Skeletal muscle tissue (tissue), 4 donors: ENCODE data around the gene KIF5C. TPM values are rescaled to one million over a fixed set of nuclear protein-coding genes. Genes with fewer than 3 reads are reported as not detected.
"Not testable (repeated sequence)": the region's sequence is repeated elsewhere in the genome, so short reads cannot be mapped to it uniquely, and the experiment has no call there.

Experiments
- H3K27ac ChIP-seq: one replicate; pipeline ENCODE4 v1.7.0; 2013; ENCODE audit warnings: mild to moderate bottlenecking, low read depth, low read length, inconsistent platforms
- H3K27me3 ChIP-seq, 3 donors: one replicate each; pipeline ENCODE4 v1.7.0; 2013; ENCODE audit warnings: low read length in 3 of 3; ENCODE audit not compliant: control insufficient read depth in 3 of 3, insufficient read depth in 3 of 3
- H3K36me3 ChIP-seq, 3 donors: one replicate each; pipeline ENCODE4 v1.7.0; 2013; ENCODE audit warnings: low read length in 3 of 3; ENCODE audit not compliant: control insufficient read depth in 3 of 3, insufficient read depth in 3 of 3
- H3K4me1 ChIP-seq, 3 donors: one replicate each; pipeline ENCODE4 v1.7.0; 2013; ENCODE audit warnings: low read length in 3 of 3, mild to moderate bottlenecking in 3 of 3; ENCODE audit not compliant: control insufficient read depth in 3 of 3, insufficient read depth in 3 of 3
- H3K4me3 ChIP-seq, 3 donors: one replicate each; pipeline ENCODE4 v1.7.0; 2013; ENCODE audit warnings: low read length in 3 of 3
- H3K9ac ChIP-seq, 3 donors: one replicate each; pipeline ENCODE4 v1.7.0; 2013; ENCODE audit warnings: low read length in 3 of 3, mild to moderate bottlenecking in 3 of 3, moderate library complexity in 2 of 3, low read depth in 1 of 3
- H3K9me3 ChIP-seq, 3 donors: one replicate each; pipeline ENCODE4 v1.7.0; 2013; ENCODE audit warnings: low read length in 3 of 3; ENCODE audit not compliant: control insufficient read depth in 3 of 3
- total RNA-seq: library from RNA; depleted of rRNA; stranded (reverse); fragments of >200 nt; gene quantifications from one replicate; pipeline ENCODE4 v1.2.3, GENCODE V29; 2014
- donor health status: Osteomylitis.

KIF5C gene
- total RNA-seq, 1 donor from 2014 or later = 1.0 TPM

DNA sequence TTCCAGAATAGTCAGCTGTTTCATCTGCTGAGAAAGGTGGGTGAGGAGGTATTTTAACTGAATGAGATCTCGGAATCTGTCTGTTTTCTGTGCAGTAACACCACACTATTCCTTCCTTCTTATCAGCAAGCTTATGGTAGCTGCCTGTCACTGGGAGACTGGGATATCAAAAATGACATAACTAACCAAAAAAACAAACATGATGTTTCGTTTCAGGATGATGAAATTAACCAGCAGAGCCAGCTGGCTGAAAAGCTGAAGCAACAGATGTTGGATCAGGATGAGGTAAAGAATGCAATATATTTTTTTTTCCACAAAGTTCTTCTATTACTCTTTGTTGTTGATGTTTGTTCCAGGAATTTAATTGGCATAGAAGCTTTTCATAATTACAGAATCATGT lies 103.7 kb downstream of the KIF5C start:
- no peaks in the 10 kb centered on the region for H3K27me3 ChIP-seq
- H3K27ac ChIP-seq = no peak overlapping the region
- no peaks in the 10 kb centered on the region for H3K9me3 ChIP-seq
- no peaks in the 10 kb centered on the region for H3K4me1 ChIP-seq
- no peak overlapping the region for H3K4me3 ChIP-seq
- H3K36me3 ChIP-seq = no peaks in the 10 kb centered on the region
- H3K9ac ChIP-seq = no peak overlapping the region

DNA sequence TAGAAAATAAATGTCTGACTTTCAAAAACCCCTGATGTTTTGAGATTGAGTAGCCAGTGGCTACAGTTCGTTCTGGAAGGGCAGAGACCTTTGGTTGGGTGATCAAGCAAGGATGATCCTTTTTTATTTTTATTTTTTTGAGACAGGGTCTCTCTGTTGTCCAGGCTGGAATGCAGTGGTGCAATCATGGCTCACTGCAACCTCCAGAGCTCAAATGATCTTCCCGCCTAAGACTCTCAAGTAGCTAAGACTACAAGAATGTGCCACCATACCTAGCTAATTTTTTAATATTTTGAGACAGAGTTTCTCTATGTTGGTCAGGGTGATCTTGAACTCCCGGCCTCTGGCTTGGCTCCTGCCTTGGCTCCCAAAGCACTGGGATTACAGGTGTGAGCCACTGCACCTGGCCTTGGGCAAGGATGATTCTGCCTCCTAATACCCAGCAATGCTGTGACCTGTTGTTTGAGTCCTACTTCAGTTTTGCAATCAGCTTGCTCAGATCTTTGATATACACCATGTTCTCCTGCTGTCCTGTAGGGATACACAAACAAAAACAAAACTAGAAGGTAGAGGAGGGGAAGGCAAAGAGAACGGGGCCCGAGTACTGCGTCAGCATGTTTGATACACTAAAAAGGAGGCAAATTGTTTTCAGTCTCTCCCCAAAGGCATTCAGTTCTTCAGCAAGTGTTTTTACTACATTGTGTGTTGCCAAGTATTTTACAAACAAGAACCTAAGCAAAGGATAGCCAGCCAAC lies 104.3 kb downstream of the KIF5C start:
- Histone ChIP-seq H3K4me3 (no peak overlapping the region), H3K27ac (no peak overlapping the region), H3K9me3 (no peaks in the 10 kb centered on the region), H3K27me3 (no peaks in the 10 kb centered on the region), H3K9ac (no peak overlapping the region), H3K36me3 (no peaks in the 10 kb centered on the region), H3K4me1 (no peaks in the 10 kb centered on the region)

DNA sequence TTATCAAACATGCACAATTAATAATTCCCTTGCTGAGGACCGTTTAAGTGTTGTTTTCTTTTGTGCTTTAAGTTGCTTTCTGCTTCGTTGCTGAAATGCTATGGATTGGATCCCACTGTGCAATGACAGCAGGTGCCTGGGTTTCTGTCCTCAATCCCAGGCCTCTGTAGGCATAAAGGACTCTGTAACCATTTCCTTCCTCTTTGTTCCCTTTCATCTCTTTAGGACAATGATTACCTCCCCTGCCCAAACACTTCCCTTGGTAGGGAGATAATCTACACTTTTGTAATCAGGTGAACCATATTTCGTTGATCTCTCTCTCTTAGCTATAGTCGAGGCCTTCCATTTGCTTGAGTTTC lies 104.9 kb downstream of the KIF5C start:
- H3K4me1 ChIP-seq = no peaks in the 10 kb centered on the region
- no peaks in the 10 kb centered on the region for H3K36me3 ChIP-seq
- no peak overlapping the region for H3K9ac ChIP-seq
- no peak overlapping the region for H3K27ac ChIP-seq
- no peaks in the 10 kb centered on the region for H3K27me3 ChIP-seq
- no peaks in the 10 kb centered on the region for H3K9me3 ChIP-seq
- no peak overlapping the region for H3K4me3 ChIP-seq

DNA sequence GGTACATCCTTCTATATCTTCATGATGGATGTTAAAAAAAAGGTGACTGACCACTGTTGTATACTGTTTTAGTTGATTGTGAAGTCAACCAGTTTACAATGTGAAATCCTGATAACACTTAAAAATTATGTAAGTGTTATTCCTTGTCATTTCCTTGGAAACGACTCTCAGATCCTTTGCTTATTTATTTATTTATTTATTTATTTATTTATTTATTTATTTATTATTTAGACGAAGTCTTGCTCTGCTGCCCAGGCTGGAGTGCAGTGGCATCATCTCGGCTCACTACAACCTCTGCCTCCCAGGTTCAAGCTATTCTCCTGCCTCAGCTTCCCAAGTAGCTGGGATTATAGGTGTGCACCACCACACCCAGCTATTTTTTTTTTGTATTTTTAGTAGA lies 105.5 kb downstream of the KIF5C start:
- H3K36me3 ChIP-seq, H3K27me3 ChIP-seq, H3K4me1 ChIP-seq, H3K27ac ChIP-seq, H3K9ac ChIP-seq, H3K4me3 ChIP-seq, H3K9me3 ChIP-seq: not testable (repeated sequence)

DNA sequence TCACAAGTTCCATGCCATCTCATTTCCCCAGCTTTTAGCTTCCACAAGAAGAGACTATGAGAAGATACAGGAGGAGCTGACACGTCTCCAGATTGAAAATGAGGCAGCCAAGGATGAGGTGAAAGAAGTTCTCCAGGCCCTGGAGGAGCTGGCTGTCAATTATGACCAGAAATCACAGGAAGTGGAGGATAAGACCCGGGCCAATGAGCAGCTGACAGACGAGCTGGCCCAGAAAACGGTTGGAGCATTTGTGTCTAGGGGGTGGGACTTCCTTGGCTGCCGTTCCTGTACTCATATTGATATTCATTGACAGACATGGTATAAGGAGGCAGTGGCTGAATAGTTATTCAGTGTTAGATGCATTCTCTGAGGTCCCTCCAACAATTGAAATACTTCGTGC lies 106.3 kb downstream of the KIF5C start:
- no peak overlapping the region for H3K9ac ChIP-seq

DNA sequence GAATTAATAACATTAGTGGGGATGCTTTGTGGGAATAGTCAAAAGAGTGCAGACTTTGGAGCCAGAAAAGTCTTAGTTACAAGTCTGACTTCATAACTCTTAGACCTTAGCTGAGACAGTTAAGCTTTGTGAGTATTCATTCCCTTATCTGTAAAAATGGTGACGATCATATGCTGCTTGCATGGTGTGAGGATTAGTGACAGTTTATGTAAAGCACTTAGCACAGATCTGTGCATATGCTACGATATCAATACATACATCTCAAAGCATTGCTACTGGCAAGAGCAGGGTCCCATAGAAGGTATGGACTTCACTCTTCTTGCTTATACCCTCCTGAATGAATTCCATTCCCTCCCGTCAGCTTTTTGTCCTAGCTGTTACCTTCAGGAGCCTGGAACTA lies 106.8 kb downstream of the KIF5C start:
- Histone ChIP-seq H3K4me1 (no peaks in the 10 kb centered on the region), H3K27ac (no peak overlapping the region), H3K9ac (no peak overlapping the region), H3K9me3 (no peaks in the 10 kb centered on the region), H3K27me3 (no peaks in the 10 kb centered on the region), H3K36me3 (no peaks in the 10 kb centered on the region), H3K4me3 (no peak overlapping the region)

More for the DNA sequence above, 106.3 kb downstream of the KIF5C start:
- Histone ChIP-seq H3K4me1 (no peaks in the 10 kb centered on the region), H3K4me3 (no peak overlapping the region), H3K27ac (no peak overlapping the region), H3K36me3 (no peaks in the 10 kb centered on the region), H3K27me3 (no peaks in the 10 kb centered on the region), H3K9me3 (no peaks in the 10 kb centered on the region)

DNA sequence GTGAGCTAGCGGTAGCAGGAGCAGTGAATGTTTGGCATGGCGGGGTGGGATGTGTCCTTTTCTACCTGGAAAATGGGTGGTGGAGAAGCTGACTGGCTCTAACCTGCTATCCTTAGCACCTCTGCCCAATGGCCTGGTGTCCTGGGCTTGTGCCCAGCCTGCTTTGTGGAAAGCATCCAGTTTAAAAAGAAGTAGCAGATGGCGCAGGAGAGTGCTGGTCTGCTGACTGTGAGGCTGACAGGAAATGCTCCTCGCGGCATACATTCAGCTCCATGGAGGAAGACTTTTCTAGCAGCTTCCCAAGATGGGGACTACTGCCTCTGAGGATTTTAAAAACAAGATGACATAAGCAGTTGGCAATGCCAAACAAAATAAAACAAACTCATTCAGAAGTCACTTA lies 107.3 kb downstream of the KIF5C start:
- H3K4me3 ChIP-seq = no peak overlapping the region
- H3K36me3 ChIP-seq = no peaks in the 10 kb centered on the region
- H3K27me3 ChIP-seq = no peaks in the 10 kb centered on the region
- no peaks in the 10 kb centered on the region for H3K4me1 ChIP-seq
- no peaks in the 10 kb centered on the region for H3K9me3 ChIP-seq
- no peak overlapping the region for H3K27ac ChIP-seq
- no peak overlapping the region for H3K9ac ChIP-seq

DNA sequence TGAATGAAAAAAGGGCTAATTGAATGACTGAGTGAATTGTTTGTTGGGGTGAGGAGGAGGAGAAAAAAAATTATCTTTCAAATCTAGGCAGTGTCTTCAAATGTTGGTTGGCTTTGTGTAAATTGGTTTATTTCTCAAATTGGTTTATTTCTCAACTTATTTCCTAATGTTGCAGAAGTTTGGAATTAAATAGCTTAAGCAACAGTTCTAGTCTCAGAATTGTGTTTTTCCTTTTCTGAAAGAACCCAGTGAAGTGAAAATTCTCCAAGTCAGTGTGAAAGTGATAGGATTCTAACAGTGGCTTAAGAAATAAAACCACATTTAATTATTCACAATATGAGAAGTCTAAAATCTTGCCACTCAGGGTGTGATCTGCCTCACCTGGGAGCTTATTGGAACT lies 108.9 kb downstream of the KIF5C start:
- no peak overlapping the region for H3K9ac ChIP-seq
- H3K27ac ChIP-seq = no peak overlapping the region
- no peaks in the 10 kb centered on the region for H3K36me3 ChIP-seq
- no peaks in the 10 kb centered on the region for H3K27me3 ChIP-seq
- H3K9me3 ChIP-seq = no peaks in the 10 kb centered on the region
- no peaks in the 10 kb centered on the region for H3K4me1 ChIP-seq
- H3K4me3 ChIP-seq = no peak overlapping the region

DNA sequence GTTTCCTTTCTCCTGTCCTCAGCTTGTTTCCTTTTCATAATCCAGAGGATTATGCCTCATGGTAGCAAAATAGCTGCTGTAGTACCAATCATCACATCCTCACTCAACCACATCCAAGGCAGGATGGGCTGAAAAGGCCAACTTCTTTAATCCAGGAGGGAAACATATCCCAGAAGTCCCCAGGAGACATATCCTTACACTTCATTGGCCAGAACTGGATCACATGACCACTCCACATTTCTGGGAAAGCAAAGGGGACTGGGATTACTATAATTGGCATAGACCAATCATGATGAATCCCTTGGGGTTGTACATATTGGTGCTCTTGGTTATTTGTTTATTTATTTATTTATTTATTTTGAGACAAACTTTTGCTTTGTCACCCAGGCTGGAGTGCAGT lies 109.4 kb downstream of the KIF5C start:
- Histone ChIP-seq H3K9me3 (no peaks in the 10 kb centered on the region), H3K9ac (no peak overlapping the region), H3K27ac (no peak overlapping the region), H3K4me3 (no peak overlapping the region), H3K4me1 (no peaks in the 10 kb centered on the region), H3K36me3 (no peaks in the 10 kb centered on the region), H3K27me3 (no peaks in the 10 kb centered on the region)

DNA sequence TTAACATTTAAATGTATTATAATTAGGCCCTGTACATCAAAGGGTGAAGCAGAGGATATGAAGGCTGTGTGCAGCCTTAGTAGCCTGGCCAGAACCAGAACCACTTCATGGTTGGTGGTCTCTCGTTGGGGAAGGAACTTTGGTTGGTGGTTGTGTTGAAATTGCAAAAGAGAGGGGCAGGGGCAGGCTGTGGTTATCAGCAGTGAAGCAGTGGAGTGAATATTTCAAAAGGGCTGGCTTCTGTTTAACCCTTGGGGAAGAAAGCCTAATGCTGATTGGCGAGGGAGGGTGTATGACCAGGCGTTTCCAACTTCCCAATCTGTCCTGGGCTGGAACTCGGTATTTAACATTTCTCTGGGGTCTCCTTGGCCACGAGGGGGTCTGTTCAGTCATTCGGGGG lies 112.3 kb downstream of the KIF5C start:
- Histone ChIP-seq H3K4me1 (no peaks in the 10 kb centered on the region), H3K27me3 (no peaks in the 10 kb centered on the region), H3K9me3 (no peaks in the 10 kb centered on the region), H3K27ac (no peak overlapping the region), H3K9ac (no peak overlapping the region), H3K4me3 (no peak overlapping the region), H3K36me3 (no peaks in the 10 kb centered on the region)
